HL-60/S4 treated with phorbol 12-myristate 13-acetate at 8.2 ng/mL for 4 days and 3 days (cell line): Measurements from ENCODE around the gene TEP1.
"Not testable (repeated sequence)": the region's sequence is repeated elsewhere in the genome, so short reads cannot be mapped to it uniquely, and the experiment has no call there.

Experiments used
- in situ Hi-C: fragments of 300-500 bp; cut with MboI; formaldehyde crosslinking; loops from 2 replicates; pipeline ENCODE4 v1.15.0; 2022; ENCODE audit warnings: low sequenced_read_pairs

Gene TEP1

GRCh38 chr14:20346713-20347112 lies 66.6 kb downstream of the TEP1 start:
- in situ Hi-C loops: no loop called here

GRCh38 chr14:20345366-20345765 lies 67.9 kb downstream of the TEP1 start:
- in situ Hi-C loops: no loop called here

GRCh38 chr14:20343862-20344220 lies 69.5 kb downstream of the TEP1 start:
- in situ Hi-C loops: no loop called here

- in situ Hi-C loops: no loop called here
Observed at GRCh38 chr14:20343092-20343861, 70.0 kb downstream of the TEP1 start, which contains the start of gene PARP2. Gene PARP2, plus strand, starts transcription at chr14:20343635. Its CDS starts 7 bp downstream, at chr14:20343642.

GRCh38 chr14:20341646-20342045 lies 71.7 kb downstream of the TEP1 start:
- in situ Hi-C loops: no loop called here

- in situ Hi-C loops: not testable (repeated sequence)
Observed at GRCh38 chr14:20341032-20341431, 72.3 kb downstream of the TEP1 start.

- in situ Hi-C loops: no loop called here
Observed at GRCh38 chr14:20334017-20334416, 79.3 kb downstream of the TEP1 start.

GRCh38 chr14:20333494-20333841 lies 79.8 kb downstream of the TEP1 start:
- in situ Hi-C loops: no loop called here

GRCh38 chr14:20332788-20333493 lies 80.4 kb downstream of the TEP1 start, which contains the start of gene CCNB1IP1:
Gene CCNB1IP1, minus strand, starts transcription at chr14:20333279. Its CDS starts 16,756 bp downstream, at chr14:20316523.
- in situ Hi-C loops: no loop called here

GRCh38 chr14:20332431-20332787 lies 80.9 kb downstream of the TEP1 start:
- in situ Hi-C loops: no loop called here

- in situ Hi-C loops: no loop called here
Observed at GRCh38 chr14:20331053-20331613, 82.2 kb downstream of the TEP1 start.

- in situ Hi-C loops: loop anchor here (10.0 kb wide), 1 partner anchor 275 kb away; no protein-coding TSS in a partner anchor
Observed at GRCh38 chr14:20329355-20329754, 83.9 kb downstream of the TEP1 start.

GRCh38 chr14:20328705-20329104 lies 84.6 kb downstream of the TEP1 start:
- in situ Hi-C loops: loop anchor here (10.0 kb wide), 1 partner anchor 276 kb away; no protein-coding TSS in a partner anchor

- in situ Hi-C loops: loop anchor here (10.0 kb wide), 1 partner anchor 278 kb away; no protein-coding TSS in a partner anchor
Observed at GRCh38 chr14:20327005-20327869, 86.1 kb downstream of the TEP1 start.

GRCh38 chr14:20317720-20318119 lies 95.6 kb downstream of the TEP1 start:
- in situ Hi-C loops: no loop called here
